ENCODE measurements around the gene FAR1.

Gene FAR1

DNA sequence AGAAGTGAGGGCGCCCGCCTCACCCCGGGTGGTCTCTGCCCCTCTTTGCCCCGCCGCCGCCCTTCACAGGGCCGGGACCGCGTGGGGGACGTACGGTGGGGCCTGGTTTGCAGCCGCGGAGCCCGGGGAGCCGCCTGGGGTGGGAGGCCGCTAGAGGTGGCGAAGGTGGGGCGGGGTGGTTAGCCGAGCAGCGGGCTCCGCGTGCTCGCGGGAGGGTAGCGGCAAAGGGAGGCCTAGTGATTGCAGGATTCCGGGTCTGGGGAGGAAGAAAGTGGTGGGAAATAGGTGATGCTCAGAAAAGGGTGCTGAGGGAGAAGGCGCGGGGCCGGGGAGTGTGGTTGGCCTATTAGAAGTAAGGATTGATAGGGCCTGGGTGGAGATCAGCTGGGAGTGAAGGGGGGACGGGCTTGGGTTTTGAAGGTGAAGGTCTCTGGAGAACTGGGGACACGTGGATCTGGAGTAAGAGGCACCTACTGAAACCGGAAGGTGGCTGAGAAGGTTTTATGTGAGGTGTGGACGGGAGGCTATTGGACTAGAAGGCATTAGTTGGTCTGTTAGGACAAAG lies 571 bp downstream of the FAR1 start:
- peak overlapping the region; percentile 92 for H3K27ac Mint-ChIP-seq
- H3K36me3 Mint-ChIP-seq (ENCODE audit: low read depth): peaks cover 23% of the 10 kb centered on the region
- TF ChIP-seq, protein P1, sequence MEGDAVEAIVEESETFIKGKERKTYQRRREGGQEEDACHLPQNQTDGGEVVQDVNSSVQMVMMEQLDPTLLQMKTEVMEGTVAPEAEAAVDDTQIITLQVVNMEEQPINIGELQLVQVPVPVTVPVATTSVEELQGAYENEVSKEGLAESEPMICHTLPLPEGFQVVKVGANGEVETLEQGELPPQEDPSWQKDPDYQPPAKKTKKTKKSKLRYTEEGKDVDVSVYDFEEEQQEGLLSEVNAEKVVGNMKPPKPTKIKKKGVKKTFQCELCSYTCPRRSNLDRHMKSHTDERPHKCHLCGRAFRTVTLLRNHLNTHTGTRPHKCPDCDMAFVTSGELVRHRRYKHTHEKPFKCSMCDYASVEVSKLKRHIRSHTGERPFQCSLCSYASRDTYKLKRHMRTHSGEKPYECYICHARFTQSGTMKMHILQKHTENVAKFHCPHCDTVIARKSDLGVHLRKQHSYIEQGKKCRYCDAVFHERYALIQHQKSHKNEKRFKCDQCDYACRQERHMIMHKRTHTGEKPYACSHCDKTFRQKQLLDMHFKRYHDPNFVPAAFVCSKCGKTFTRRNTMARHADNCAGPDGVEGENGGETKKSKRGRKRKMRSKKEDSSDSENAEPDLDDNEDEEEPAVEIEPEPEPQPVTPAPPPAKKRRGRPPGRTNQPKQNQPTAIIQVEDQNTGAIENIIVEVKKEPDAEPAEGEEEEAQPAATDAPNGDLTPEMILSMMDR (IDR thresholded peaks at IDR 0.05): no peak
- peaks cover 46% of the 10 kb centered on the region for H3K4me1 Mint-ChIP-seq
- peaks cover 3% of the 10 kb centered on the region for H3K27me3 Mint-ChIP-seq (ENCODE audit: low read depth, poor library complexity)
- H3K9me3 Mint-ChIP-seq: no peaks in the 10 kb centered on the region
- peak overlapping the region; percentile 98 for H3K4me3 Mint-ChIP-seq
- DNase-seq: peak; percentile 65

DNA sequence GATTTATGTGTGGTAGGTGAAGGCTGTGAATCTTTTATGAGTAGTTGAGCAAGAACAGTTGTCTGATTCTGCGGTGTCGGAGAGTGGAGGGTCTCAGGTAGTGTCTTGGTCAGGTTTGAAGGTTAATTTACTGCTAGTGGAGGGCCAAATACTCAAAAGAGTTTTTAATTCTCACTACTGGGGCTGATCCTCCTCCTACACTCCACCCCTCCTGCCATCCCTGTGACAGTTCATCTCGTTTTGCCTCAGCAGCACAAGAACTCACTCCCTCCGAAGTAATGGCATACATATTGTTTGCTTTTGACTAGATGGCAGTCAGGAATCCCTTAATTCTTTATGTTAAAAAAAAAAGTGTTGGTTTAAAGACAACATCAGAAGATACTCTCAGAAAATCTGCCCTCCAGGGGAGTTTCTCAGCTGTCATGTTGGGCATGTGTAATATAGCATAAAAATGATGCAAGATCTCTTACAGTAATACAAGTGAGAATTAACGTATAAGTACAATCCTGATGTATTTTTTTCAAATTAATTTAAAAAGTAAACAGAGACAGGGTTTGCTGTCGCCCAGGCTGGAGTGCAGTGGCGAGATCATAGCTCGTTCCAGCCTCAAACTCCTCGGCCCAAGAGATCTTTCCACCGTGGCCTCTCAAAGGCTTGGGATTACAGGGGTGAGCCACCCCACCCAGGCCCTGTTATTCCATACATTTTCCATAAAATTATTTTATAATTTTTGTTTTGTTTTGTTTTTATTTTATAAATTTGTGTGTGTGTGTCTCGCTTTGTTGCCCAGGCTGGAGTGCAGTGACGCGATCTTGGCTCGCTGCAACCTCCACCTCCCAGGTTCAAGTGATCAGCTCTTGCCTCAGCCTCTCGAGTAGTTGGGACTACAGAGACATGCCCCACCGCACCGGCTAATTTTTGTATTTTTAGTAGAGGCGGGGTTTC lies 1.3 kb downstream of the FAR1 start:
- TF ChIP-seq, protein P1 (IDR thresholded peaks at IDR 0.05): no peak
- H3K4me3 Mint-ChIP-seq: peak overlapping the region; percentile 98

DNA sequence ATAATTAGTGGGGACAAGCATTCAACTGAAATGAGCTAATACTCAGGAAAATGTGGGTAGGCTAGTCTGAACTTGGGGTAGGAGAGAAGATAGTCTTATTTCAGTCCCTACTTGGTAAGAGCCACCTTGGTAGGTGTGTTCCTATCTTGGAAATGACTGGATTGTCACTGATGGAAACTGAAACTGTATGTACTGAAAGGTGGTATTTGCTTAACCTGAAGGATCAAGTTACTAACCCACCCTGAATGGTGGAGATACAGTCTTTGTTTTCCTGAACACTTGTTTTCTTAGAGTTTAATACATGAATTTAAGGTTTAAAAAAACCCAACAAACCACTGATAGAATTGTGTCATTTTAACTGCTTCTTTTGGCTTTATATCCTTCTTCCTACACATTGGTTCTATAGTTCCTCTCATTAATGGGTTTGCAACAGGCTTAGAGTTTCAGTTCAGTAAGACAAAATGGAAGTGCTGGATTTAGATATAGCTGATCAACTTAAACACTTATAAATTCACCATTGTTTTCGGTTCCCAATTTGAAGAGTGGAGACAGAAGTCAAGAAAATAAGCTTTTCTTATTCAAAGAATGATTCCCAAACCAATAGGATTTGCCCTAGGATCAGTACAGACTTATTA lies 4.2 kb downstream of the FAR1 start:
- no peak for DNase-seq
- peaks cover 40% of the 10 kb centered on the region for H3K4me1 Mint-ChIP-seq
- peak overlapping the region; percentile 27 for H3K27ac Mint-ChIP-seq

More for the DNA sequence above, 1.3 kb downstream of the FAR1 start:
- H3K9me3 Mint-ChIP-seq: no peaks in the 10 kb centered on the region
- DNase-seq: no peak
- H3K4me1 Mint-ChIP-seq: peaks cover 46% of the 10 kb centered on the region
- H3K36me3 Mint-ChIP-seq (ENCODE audit: low read depth): peaks cover 30% of the 10 kb centered on the region
- H3K27ac Mint-ChIP-seq: peak overlapping the region; percentile 92
- H3K27me3 Mint-ChIP-seq (ENCODE audit: low read depth, poor library complexity): peaks cover 2% of the 10 kb centered on the region

DNA sequence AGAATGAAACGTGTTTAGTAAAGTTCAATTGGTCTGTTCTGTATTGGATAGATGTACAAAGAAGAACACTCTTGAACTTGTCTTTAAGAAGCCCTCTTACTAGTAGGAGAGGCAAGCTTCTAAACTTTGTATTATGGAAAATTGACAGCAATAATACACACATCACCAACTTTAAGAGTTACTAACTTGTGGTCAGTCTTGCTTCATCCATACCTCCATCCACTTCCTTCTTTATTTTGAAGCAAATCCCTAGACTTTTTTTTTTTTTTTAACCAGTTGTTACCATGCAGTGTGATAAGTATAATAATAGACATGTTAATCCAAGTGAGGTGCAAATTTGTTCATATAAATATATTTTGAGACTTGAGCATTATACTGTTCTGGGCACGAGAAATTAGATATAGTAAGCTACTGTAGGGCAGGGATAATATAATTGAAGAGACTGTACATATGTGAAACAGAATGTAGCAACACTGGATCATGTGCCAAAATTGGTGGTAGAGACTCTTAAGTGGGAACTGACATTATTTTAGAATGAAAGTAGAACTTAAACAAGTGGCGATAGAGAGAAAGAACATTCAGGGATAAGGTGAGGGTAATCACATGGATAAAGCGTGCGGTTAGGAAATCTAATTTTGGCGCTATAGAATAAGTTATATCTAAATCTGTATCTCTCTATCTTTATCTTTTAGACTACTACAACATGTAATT lies 6.5 kb downstream of the FAR1 start:
- peaks cover 28% of the 10 kb centered on the region for H3K4me1 Mint-ChIP-seq

More for the DNA sequence above, 4.2 kb downstream of the FAR1 start:
- no peak overlapping the region for H3K4me3 Mint-ChIP-seq
- H3K27me3 Mint-ChIP-seq (ENCODE audit: low read depth, poor library complexity): no peaks in the 10 kb centered on the region
- H3K36me3 Mint-ChIP-seq (ENCODE audit: low read depth): peaks cover 43% of the 10 kb centered on the region
- H3K9me3 Mint-ChIP-seq: no peaks in the 10 kb centered on the region
- TF ChIP-seq, protein P1 (IDR thresholded peaks at IDR 0.05): no peak

DNA sequence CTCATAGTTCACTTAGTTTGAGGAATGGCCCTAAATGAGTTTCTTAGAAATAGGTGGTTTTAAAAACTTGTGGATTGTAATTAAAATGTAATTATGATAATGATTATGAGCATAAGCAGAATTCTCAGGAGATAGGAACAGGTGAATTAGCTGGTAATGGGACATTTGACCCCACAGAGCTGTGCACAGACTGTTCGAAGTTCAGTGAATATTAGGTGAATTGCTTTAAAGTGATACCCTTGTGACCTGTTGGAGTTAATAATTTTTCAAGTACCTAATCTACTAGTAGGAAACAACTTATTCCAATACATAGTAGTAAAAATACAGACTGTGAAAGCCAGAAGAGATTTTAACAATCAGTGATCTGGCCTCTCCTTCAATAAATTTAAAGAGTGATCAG lies 8.1 kb downstream of the FAR1 start:
- no peak for DNase-seq
- Mint-ChIP-seq H3K4me1 (peaks cover 20% of the 10 kb centered on the region), H3K9me3 (no peaks in the 10 kb centered on the region), H3K4me3 (no peak overlapping the region), H3K27ac (no peak overlapping the region), H3K36me3 (ENCODE audit: low read depth) (peaks cover 53% of the 10 kb centered on the region), H3K27me3 (ENCODE audit: low read depth, poor library complexity) (no peaks in the 10 kb centered on the region)
- TF ChIP-seq, protein P1 (IDR thresholded peaks at IDR 0.05): no peak

More for the DNA sequence above, 6.5 kb downstream of the FAR1 start:
- no peaks in the 10 kb centered on the region for H3K9me3 Mint-ChIP-seq
- no peak overlapping the region for H3K27ac Mint-ChIP-seq
- TF ChIP-seq, protein P1 (IDR thresholded peaks at IDR 0.05): no peak
- H3K36me3 Mint-ChIP-seq (ENCODE audit: low read depth): peaks cover 57% of the 10 kb centered on the region
- H3K4me3 Mint-ChIP-seq: no peak overlapping the region
- DNase-seq: no peak
- no peaks in the 10 kb centered on the region for H3K27me3 Mint-ChIP-seq (ENCODE audit: low read depth, poor library complexity)
